Trophoblast cell (in vitro differentiated cells and primary cell): ENCODE data around the gene LRRC3.

Experiments
- DNase-seq, 2 donors: peaks; one replicate each; pipeline ENCODE4 v3.0.0-alpha.2; 2016
- H2AFZ ChIP-seq: 2 replicates; pipeline ENCODE4 v1.6.1; 2013; ENCODE audit warnings: low read length, moderate library complexity, mild to moderate bottlenecking; ENCODE audit not compliant: insufficient read depth, poor library complexity
- H2AK5ac ChIP-seq: 2 replicates; pipeline ENCODE4 v1.6.1; 2013; ENCODE audit warnings: mild to moderate bottlenecking, low read length
- H2BK120ac ChIP-seq: 2 replicates; pipeline ENCODE4 v1.6.1; 2013; ENCODE audit warnings: low read length, mild to moderate bottlenecking, moderate library complexity; ENCODE audit not compliant: insufficient read depth, poor library complexity
- H2BK12ac ChIP-seq: 2 replicates; pipeline ENCODE4 v1.6.1; 2013; ENCODE audit warnings: mild to moderate bottlenecking, low read length, moderate library complexity
- H2BK5ac ChIP-seq: 2 replicates; pipeline ENCODE4 v1.6.1; 2013; ENCODE audit warnings: low read length, low read depth, moderate library complexity, mild to moderate bottlenecking; ENCODE audit not compliant: poor library complexity
- H3K14ac ChIP-seq: 2 replicates; pipeline ENCODE4 v1.6.1; 2013; ENCODE audit warnings: mild to moderate bottlenecking, low read length
- H3K18ac ChIP-seq: 2 replicates; pipeline ENCODE4 v1.6.1; 2013; ENCODE audit warnings: mild to moderate bottlenecking, low read length
- H3K23ac ChIP-seq: 2 replicates; pipeline ENCODE4 v1.6.1; 2013; ENCODE audit warnings: low read length
- H3K27ac ChIP-seq: 2 replicates; pipeline ENCODE4 v1.5.1; 2013; ENCODE audit warnings: low read depth, mild to moderate bottlenecking, inconsistent platforms, low read length, moderate library complexity
- H3K27me3 ChIP-seq: 2 replicates; pipeline ENCODE4 v1.6.1; 2013; ENCODE audit warnings: inconsistent platforms, mild to moderate bottlenecking, low read length, moderate library complexity; ENCODE audit not compliant: insufficient read depth
- H3K36me3 ChIP-seq, 2 experiments: 1 replicate in 1 of 2; 2 replicates in 1 of 2; pipeline ENCODE4 v1.6.1; 2013; ENCODE audit warnings: low read length in 2 of 2, mild to moderate bottlenecking in 2 of 2, moderate library complexity in 1 of 2; ENCODE audit not compliant: insufficient read depth in 2 of 2, control insufficient read depth in 1 of 2
- H3K4ac ChIP-seq: 2 replicates; pipeline ENCODE4 v1.6.1; 2013; ENCODE audit warnings: low read depth, mild to moderate bottlenecking, low read length, moderate library complexity
- H3K4me1 ChIP-seq, 2 experiments: 1 replicate in 1 of 2; 2 replicates in 1 of 2; pipeline ENCODE4 v1.6.1; 2013; ENCODE audit warnings: low read length in 2 of 2, mild to moderate bottlenecking in 2 of 2, moderate library complexity in 1 of 2; ENCODE audit not compliant: insufficient read depth in 2 of 2, control insufficient read depth in 1 of 2
- H3K4me2 ChIP-seq: 2 replicates; pipeline ENCODE4 v1.6.1; 2013; ENCODE audit warnings: inconsistent platforms, mild to moderate bottlenecking, low read length, moderate library complexity
- H3K4me3 ChIP-seq: 2 replicates; pipeline ENCODE4 v1.5.1; 2013; ENCODE audit warnings: mild to moderate bottlenecking, low read depth, low read length, inconsistent platforms
- H3K79me1 ChIP-seq: one replicate; pipeline ENCODE4 v1.6.1; 2013; ENCODE audit warnings: low read length
- H3K79me2 ChIP-seq: 2 replicates; pipeline ENCODE4 v1.6.1; 2013; ENCODE audit warnings: low read length, mild to moderate bottlenecking; ENCODE audit not compliant: control insufficient read depth, insufficient read depth, poor library complexity
- H3K9ac ChIP-seq: 2 replicates; pipeline ENCODE4 v1.6.1; 2013; ENCODE audit warnings: mild to moderate bottlenecking, low read length
- H3K9me3 ChIP-seq: 2 replicates; pipeline ENCODE4 v1.6.1; 2013; ENCODE audit warnings: low read depth, mild to moderate bottlenecking, control low read depth, inconsistent platforms, low read length; ENCODE audit not compliant: insufficient read depth
- H4K12ac ChIP-seq: 2 replicates; pipeline ENCODE4 v1.6.1; 2013; ENCODE audit warnings: low read depth, mild to moderate bottlenecking, low read length, moderate library complexity
- H4K8ac ChIP-seq: 2 replicates; pipeline ENCODE4 v1.6.1; 2013; ENCODE audit warnings: low read depth, mild to moderate bottlenecking, low read length, moderate library complexity
- H4K91ac ChIP-seq: one replicate; pipeline ENCODE4 v1.6.1; 2013; ENCODE audit warnings: low read depth, mild to moderate bottlenecking, low read length, moderate library complexity
- WGBS: extraction: QIAGEN DNeasy Blood & Tissue Kit; methylation state at CpG from one replicate; pipeline ENCODE4 v1.1.7; 2013; ENCODE audit warnings: missing lambda C conversion rate; ENCODE audit not compliant: insufficient read length, insufficient coverage; ENCODE audit errors: extremely low coverage; 5-methylcytosine and 5-hydroxymethylcytosine counted together

LRRC3 gene

GRCh38 chr21:44431300-44431699, 24.0 kb upstream of the LRRC3 start:
- no peak overlapping the region for H3K4ac ChIP-seq
- H2BK5ac ChIP-seq: no peak overlapping the region
- no peak overlapping the region for H4K8ac ChIP-seq
- H3K9ac ChIP-seq: no peak overlapping the region
- H2BK12ac ChIP-seq: no peak overlapping the region
- no peak overlapping the region for H2AK5ac ChIP-seq
- H3K27ac ChIP-seq: no peak overlapping the region
- no peak overlapping the region for H3K18ac ChIP-seq
- H3K14ac ChIP-seq: no peak overlapping the region
- no peaks in the 10 kb centered on the region for H3K27me3 ChIP-seq
- H2AFZ ChIP-seq: no peak overlapping the region
- no peak overlapping the region for H3K4me3 ChIP-seq
- H3K79me2 ChIP-seq: no peaks in the 10 kb centered on the region
- no peak overlapping the region for H4K91ac ChIP-seq
- no peaks in the 10 kb centered on the region for H3K4me1 ChIP-seq
- H3K23ac ChIP-seq: no peak overlapping the region
- no peaks in the 10 kb centered on the region for H3K79me1 ChIP-seq
- no peak overlapping the region for H4K12ac ChIP-seq
- H3K9me3 ChIP-seq: peaks cover 13% of the 10 kb centered on the region
- DNase-seq: no peak
- H3K36me3 ChIP-seq: no peaks in the 10 kb centered on the region
- no peak overlapping the region for H2BK120ac ChIP-seq
- WGBS: no CpG with 5 or more reads among the region's 4 CpGs
- H3K4me2 ChIP-seq: no peak overlapping the region

GRCh38 chr21:44432841-44433790, 22.2 kb upstream of the LRRC3 start:
- H4K12ac ChIP-seq: no peak overlapping the region
- H3K9me3 ChIP-seq: peaks cover 8% of the 10 kb centered on the region

DNA sequence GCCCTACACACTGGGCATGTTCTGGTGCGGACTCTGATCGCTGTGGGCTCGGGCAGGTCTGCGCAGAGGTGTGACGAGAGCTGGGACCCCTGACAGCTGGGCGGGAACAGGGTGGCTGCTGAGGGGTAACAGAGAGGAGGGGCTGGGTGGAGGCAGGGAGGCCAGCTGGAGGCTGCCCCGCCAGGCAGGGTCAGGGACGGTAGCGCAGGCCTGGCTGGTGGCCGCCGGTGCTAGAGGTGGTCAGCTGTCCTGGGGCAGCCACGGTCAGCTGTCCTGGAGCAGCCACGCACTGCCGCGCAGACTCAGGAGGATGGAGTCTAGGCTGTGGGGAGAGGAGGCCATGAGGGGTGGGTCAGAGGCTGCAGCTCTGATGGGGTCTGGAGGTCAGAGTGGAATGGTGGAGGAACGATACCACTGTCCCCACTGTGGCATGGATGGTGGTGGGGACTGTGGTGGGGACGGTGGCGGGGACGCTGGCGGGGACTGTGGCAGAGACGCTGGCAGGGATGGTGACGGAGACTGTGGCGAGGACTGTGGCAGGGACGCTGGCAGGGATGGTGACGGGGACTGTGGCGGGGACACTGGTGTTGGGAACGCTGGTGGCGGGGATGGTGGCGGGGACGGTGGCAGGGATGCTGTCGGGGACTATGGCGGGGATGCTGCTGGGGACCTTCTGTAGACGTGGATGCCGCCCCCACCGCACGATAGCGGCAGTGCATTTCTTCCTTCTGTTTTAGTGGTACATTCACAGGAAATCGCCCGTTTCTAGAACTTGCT, 21.3 kb upstream of the LRRC3 start:
- no peak overlapping the region for H3K4ac ChIP-seq
- no peak overlapping the region for H3K9ac ChIP-seq
- no peaks in the 10 kb centered on the region for H3K27me3 ChIP-seq
- H3K18ac ChIP-seq: no peak overlapping the region
- H3K9me3 ChIP-seq: peaks cover 2% of the 10 kb centered on the region
- no peak overlapping the region for H2AK5ac ChIP-seq
- H2BK5ac ChIP-seq: no peak overlapping the region
- no peak overlapping the region for H3K23ac ChIP-seq
- no peak overlapping the region for H4K8ac ChIP-seq
- H4K91ac ChIP-seq: no peak overlapping the region
- H3K4me2 ChIP-seq: no peak overlapping the region
- H3K14ac ChIP-seq: no peak overlapping the region
- H4K12ac ChIP-seq: no peak overlapping the region
- H2AFZ ChIP-seq: no peak overlapping the region
- WGBS: no CpG with 5 or more reads among the region's 39 CpGs
- H3K79me2 ChIP-seq: no peaks in the 10 kb centered on the region
- H2BK12ac ChIP-seq: no peak overlapping the region
- no peak for DNase-seq
- H3K27ac ChIP-seq: no peak overlapping the region
- no peak overlapping the region for H3K4me3 ChIP-seq
- no peaks in the 10 kb centered on the region for H3K79me1 ChIP-seq
- H2BK120ac ChIP-seq: no peak overlapping the region
- no peaks in the 10 kb centered on the region for H3K36me3 ChIP-seq
- no peaks in the 10 kb centered on the region for H3K4me1 ChIP-seq

More at GRCh38 chr21:44432841-44433790, 22.2 kb upstream of the LRRC3 start:
- Histone ChIP-seq H3K18ac (no peak overlapping the region), H3K36me3 (no peaks in the 10 kb centered on the region), H3K4me3 (no peak overlapping the region), H2AK5ac (no peak overlapping the region), H4K91ac (no peak overlapping the region), H3K14ac (no peak overlapping the region), H3K4me1 (no peaks in the 10 kb centered on the region), H2BK5ac (no peak overlapping the region), H3K79me1 (no peaks in the 10 kb centered on the region), H3K23ac (no peak overlapping the region), H3K79me2 (no peaks in the 10 kb centered on the region), H2BK12ac (no peak overlapping the region), H4K8ac (no peak overlapping the region), H3K27me3 (no peaks in the 10 kb centered on the region), H2BK120ac (no peak overlapping the region), H2AFZ (no peak overlapping the region), H3K4ac (no peak overlapping the region), H3K4me2 (no peak overlapping the region), H3K27ac (no peak overlapping the region), H3K9ac (no peak overlapping the region)
- WGBS: no CpG with 5 or more reads among the region's 34 CpGs
- no peak for DNase-seq

- H3K36me3 ChIP-seq: no peaks in the 10 kb centered on the region
- H3K27ac ChIP-seq: no peak overlapping the region
- no peak overlapping the region for H2AK5ac ChIP-seq
- H3K9me3 ChIP-seq: peaks cover 2% of the 10 kb centered on the region
- no CpG with 5 or more reads among the region's 13 CpGs for WGBS
- no peak overlapping the region for H3K9ac ChIP-seq
- no peaks in the 10 kb centered on the region for H3K4me1 ChIP-seq
- H2AFZ ChIP-seq: no peak overlapping the region
- H4K8ac ChIP-seq: no peak overlapping the region
- H3K18ac ChIP-seq: no peak overlapping the region
- H3K4ac ChIP-seq: no peak overlapping the region
- no peaks in the 10 kb centered on the region for H3K27me3 ChIP-seq
- no peak overlapping the region for H4K91ac ChIP-seq
- H3K4me2 ChIP-seq: no peak overlapping the region
- no peak overlapping the region for H3K4me3 ChIP-seq
- no peak overlapping the region for H2BK120ac ChIP-seq
- DNase-seq: no peak
- no peak overlapping the region for H3K23ac ChIP-seq
- H2BK12ac ChIP-seq: no peak overlapping the region
- H3K14ac ChIP-seq: no peak overlapping the region
- no peak overlapping the region for H4K12ac ChIP-seq
- H3K79me1 ChIP-seq: no peaks in the 10 kb centered on the region
- H2BK5ac ChIP-seq: no peak overlapping the region
- no peaks in the 10 kb centered on the region for H3K79me2 ChIP-seq
Measured at GRCh38 chr21:44434568-44434925, 20.8 kb upstream of the LRRC3 start.
